B cell (primary cell): ENCODE measurements around the gene RNF183.

ENCODE experiments used
- EZH2 ChIP-seq: IDR thresholded peaks from 2 replicates; pipeline ENCODE4 v1.6.1; 2012; ENCODE audit warnings: borderline replicate concordance, low read depth, mild to moderate bottlenecking, moderate library complexity, low read length; ENCODE audit not compliant: insufficient read depth, poor library complexity, severe bottlenecking
- TF ChIP-seq, protein P1 (sequence below): fragments of 200-600 bp; IDR thresholded peaks from one replicate; pipeline ENCODE4 v1.8.0; 2022; ENCODE audit warnings: antibody characterized with exemption, mild to moderate bottlenecking

DNA sequence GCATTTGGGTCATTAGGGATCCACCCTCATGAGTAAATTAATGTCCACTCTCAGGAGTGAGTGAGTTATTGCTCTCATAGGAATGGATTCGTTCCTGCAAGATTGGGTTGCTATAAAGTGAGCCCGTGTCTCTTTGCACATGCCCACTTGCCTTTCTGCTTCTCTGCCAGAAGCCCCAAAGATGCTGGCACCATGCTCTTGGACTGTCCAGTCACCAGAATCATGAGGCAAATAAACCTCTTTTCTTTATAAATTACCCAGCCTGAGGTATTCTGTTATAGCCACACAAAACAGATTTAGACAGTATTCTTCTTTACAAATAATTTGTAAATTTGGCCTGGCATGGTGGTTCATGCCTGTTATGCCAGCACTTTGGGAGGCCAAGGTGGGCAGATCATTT is 52.4 kb downstream of the RNF183 start:
- TF ChIP-seq, protein P1, sequence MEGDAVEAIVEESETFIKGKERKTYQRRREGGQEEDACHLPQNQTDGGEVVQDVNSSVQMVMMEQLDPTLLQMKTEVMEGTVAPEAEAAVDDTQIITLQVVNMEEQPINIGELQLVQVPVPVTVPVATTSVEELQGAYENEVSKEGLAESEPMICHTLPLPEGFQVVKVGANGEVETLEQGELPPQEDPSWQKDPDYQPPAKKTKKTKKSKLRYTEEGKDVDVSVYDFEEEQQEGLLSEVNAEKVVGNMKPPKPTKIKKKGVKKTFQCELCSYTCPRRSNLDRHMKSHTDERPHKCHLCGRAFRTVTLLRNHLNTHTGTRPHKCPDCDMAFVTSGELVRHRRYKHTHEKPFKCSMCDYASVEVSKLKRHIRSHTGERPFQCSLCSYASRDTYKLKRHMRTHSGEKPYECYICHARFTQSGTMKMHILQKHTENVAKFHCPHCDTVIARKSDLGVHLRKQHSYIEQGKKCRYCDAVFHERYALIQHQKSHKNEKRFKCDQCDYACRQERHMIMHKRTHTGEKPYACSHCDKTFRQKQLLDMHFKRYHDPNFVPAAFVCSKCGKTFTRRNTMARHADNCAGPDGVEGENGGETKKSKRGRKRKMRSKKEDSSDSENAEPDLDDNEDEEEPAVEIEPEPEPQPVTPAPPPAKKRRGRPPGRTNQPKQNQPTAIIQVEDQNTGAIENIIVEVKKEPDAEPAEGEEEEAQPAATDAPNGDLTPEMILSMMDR, result no peak
- no peak for TF ChIP-seq EZH2
